Fibroblast of pulmonary artery (primary cell): ENCODE results near the gene NFASC.

Experiments used
- DNase-seq: peaks from one replicate; pipeline ENCODE4 v3.0.0-alpha.2; 2010; ENCODE audit warnings: low read depth
- H3K4me3 ChIP-seq: replicated peaks from 2 replicates; pipeline ENCODE4 v1.5.1; 2011; ENCODE audit warnings: low read depth, mild to moderate bottlenecking, control low read depth, low read length, moderate library complexity
- CTCF ChIP-seq: IDR thresholded peaks from 2 replicates; pipeline ENCODE4 v1.5.1; 2011; ENCODE audit warnings: mild to moderate bottlenecking, control low read depth, low read length, inconsistent platforms; ENCODE audit errors: missing control alignments

NFASC gene

DNA sequence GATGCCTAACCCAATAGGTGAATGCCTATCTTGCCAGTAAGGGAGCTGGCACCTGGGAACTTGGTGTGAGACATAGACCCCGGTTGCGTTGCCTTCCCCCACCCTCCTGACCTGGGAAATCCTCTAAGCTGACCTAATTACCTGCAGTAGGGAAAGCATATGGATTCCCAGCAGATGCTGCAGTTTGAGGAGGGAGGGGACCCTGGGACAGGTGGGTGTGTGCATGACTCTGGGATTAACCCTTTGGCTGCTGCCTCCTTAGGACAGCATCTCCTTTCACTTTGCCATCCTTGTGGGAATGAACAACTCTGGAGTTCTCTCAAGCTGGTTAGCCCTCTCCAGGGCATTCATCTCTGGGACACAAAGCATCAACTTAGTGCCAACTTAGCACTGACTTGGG lies 16.4 kb upstream of the NFASC start:
- no peak for TF ChIP-seq CTCF
- DNase-seq, result no peak
- no peak overlapping the region for H3K4me3 ChIP-seq

- no peak for DNase-seq
- no peak for TF ChIP-seq CTCF
- H3K4me3 ChIP-seq, result no peak overlapping the region
These were observed 12.3 kb upstream of the NFASC start for GRCh38 chr1:204858363-204858821.

- TF ChIP-seq CTCF, result no peak
- H3K4me3 ChIP-seq, result no peak overlapping the region
- no peak for DNase-seq
These were observed 10.8 kb upstream of the NFASC start for GRCh38 chr1:204859861-204860267.

GRCh38 chr1:204863024-204863423 lies 7.6 kb upstream of the NFASC start:
- no peak for DNase-seq
- TF ChIP-seq CTCF, result no peak
- no peak overlapping the region for H3K4me3 ChIP-seq

DNA sequence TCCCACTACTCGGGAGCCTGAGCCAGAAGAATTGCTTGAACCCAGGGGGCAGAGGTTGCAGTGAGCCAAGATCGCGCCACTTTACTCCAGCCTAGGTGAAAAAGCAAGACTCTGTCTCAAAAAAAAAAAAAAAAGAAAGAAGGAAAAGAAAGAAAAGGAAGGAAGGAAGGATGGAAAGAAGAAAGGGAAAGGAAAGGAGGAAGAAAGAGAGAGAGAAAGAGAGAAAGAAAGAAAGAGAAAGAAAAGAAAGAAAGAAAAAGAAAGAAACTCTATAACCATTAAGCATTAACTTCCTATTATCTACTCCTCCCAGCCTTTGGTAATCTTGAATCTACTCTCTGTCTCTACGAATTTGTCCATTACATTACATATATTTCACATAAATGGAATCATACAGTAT lies 6.9 kb upstream of the NFASC start:
- no peak for TF ChIP-seq CTCF
- DNase-seq, result no peak
- no peak overlapping the region for H3K4me3 ChIP-seq

GRCh38 chr1:204866051-204866596 lies 4.5 kb upstream of the NFASC start:
- H3K4me3 ChIP-seq, result no peak overlapping the region
- DNase-seq, result no peak
- TF ChIP-seq CTCF, result no peak

- H3K4me3 ChIP-seq, result no peak overlapping the region
- no peak for TF ChIP-seq CTCF
- no peak for DNase-seq
These were observed 3.5 kb upstream of the NFASC start for GRCh38 chr1:204867203-204867602.
